A673 (cell line): ENCODE data around the gene PELI2. TPM values are rescaled to one million over a fixed set of nuclear protein-coding genes. Genes with fewer than 3 reads are reported as not detected.

Source experiments
- BruUV-seq: library from RNA; stranded (reverse); fragments of 400-500 nt; replicated peaks from 2 replicates; lab custom pipeline; 2021; lab: Mats Ljungman, UMichigan
- CTCF ChIA-PET: fragments of 300-600 bp; sonication (Branson Sonifier 250); formaldehyde crosslinking; loops from one replicate; lab custom pipeline; 2022; ENCODE audit warnings: antibody characterized with exemption; lab: Charles Lee
- POLR2A ChIA-PET: fragments of 300-600 bp; sonication (Branson Sonifier 250); formaldehyde crosslinking; loops from one replicate; lab custom pipeline; 2022; ENCODE audit warnings: antibody characterized with exemption; ENCODE audit not compliant: low non-redundant PET; lab: Charles Lee
- DNase-seq: peaks from one replicate; pipeline ENCODE4 v3.0.0-alpha.2; 2015; ENCODE audit warnings: low spot score
- H3K27ac ChIP-seq: fragments of 200-600 bp; sonication (generic); 2 replicates; pipeline ENCODE4 v1.5.1; 2016; ENCODE audit warnings: mixed run types, low read depth, mild to moderate bottlenecking, mixed read lengths, antibody characterized with exemption, low read length; ENCODE audit not compliant: poor library complexity, severe bottlenecking
- H3K27me3 ChIP-seq: fragments of 200-600 bp; sonication (generic); replicated peaks from 2 replicates; pipeline ENCODE4 v1.6.1; 2017; ENCODE audit warnings: mixed run types, low read depth, mild to moderate bottlenecking, mixed read lengths, antibody characterized with exemption, low read length; ENCODE audit not compliant: insufficient read depth, poor library complexity
- H3K36me3 ChIP-seq: fragments of 200-600 bp; sonication (generic); 2 replicates; pipeline ENCODE4 v1.6.1; 2016; ENCODE audit warnings: mixed run types, mild to moderate bottlenecking, mixed read lengths, antibody characterized with exemption, low read length; ENCODE audit not compliant: insufficient read depth, poor library complexity, severe bottlenecking
- H3K4me1 ChIP-seq: fragments of 200-600 bp; sonication (generic); 2 replicates; pipeline ENCODE4 v1.6.1; 2017; ENCODE audit warnings: mixed run types, mild to moderate bottlenecking, mixed read lengths, antibody characterized with exemption, low read length; ENCODE audit not compliant: insufficient read depth, poor library complexity, severe bottlenecking
- H3K4me3 ChIP-seq: fragments of 200-600 bp; sonication (generic); 2 replicates; pipeline ENCODE4 v1.5.1; 2016; ENCODE audit warnings: low read depth, mixed run types, mild to moderate bottlenecking, mixed read lengths, low read length; ENCODE audit not compliant: poor library complexity, severe bottlenecking
- H3K9me3 ChIP-seq: fragments of 200-600 bp; sonication (generic); 2 replicates; pipeline ENCODE4 v1.6.1; 2016; ENCODE audit warnings: mixed run types, low read depth, mild to moderate bottlenecking, mixed read lengths, antibody characterized with exemption, low read length; ENCODE audit not compliant: poor library complexity, severe bottlenecking
- EZH2 ChIP-seq: fragments of 200-600 bp; sonication (generic); IDR thresholded peaks from 2 replicates; pipeline ENCODE4 v1.6.1; 2017; ENCODE audit warnings: borderline replicate concordance, low read depth, mild to moderate bottlenecking, mixed read lengths, antibody characterized with exemption, low read length; ENCODE audit not compliant: poor library complexity, severe bottlenecking
- intact Hi-C: fragments of 100-400 bp; cut with micrococcal nuclease; formaldehyde crosslinking; loops from one replicate; pipeline ENCODE4 v1.10.0; 2022; ENCODE audit not compliant: unreplicated experiment
- total RNA-seq: library from RNA; stranded (reverse); gene quantifications from 2 replicates; pipeline ENCODE4 v1.2.3, GENCODE V29; 2021
- TF ChIP-seq, protein P1 (sequence below): fragments of 300-800, 200-600 bp; sonication (generic); conservative IDR thresholded peaks from 2 replicates; pipeline ENCODE4 v1.5.1; 2017; ENCODE audit warnings: low read depth, mild to moderate bottlenecking, antibody characterized with exemption, low read length, moderate library complexity, mixed read lengths

The PELI2 gene
- total RNA-seq, 1 experiment from 2014 or later = 5.5 TPM

- Histone ChIP-seq H3K4me3 (no peak overlapping the region), H3K27ac (no peak overlapping the region), H3K9me3 (no peaks in the 10 kb centered on the region), H3K36me3 (no peaks in the 10 kb centered on the region), H3K27me3 (no peaks in the 10 kb centered on the region), H3K4me1 (peaks cover 4% of the 10 kb centered on the region)
- no TSS peak for BruUV-seq
- ChIA-PET CTCF (no interaction called here), POLR2A (interaction anchor here (0.7 kb wide), 1 partner anchor 9 kb away, joined by 5 read pairs; no protein-coding TSS in a partner anchor)
- no peak for DNase-seq
- intact Hi-C loops = no loop called here
- TF ChIP-seq, protein P1, sequence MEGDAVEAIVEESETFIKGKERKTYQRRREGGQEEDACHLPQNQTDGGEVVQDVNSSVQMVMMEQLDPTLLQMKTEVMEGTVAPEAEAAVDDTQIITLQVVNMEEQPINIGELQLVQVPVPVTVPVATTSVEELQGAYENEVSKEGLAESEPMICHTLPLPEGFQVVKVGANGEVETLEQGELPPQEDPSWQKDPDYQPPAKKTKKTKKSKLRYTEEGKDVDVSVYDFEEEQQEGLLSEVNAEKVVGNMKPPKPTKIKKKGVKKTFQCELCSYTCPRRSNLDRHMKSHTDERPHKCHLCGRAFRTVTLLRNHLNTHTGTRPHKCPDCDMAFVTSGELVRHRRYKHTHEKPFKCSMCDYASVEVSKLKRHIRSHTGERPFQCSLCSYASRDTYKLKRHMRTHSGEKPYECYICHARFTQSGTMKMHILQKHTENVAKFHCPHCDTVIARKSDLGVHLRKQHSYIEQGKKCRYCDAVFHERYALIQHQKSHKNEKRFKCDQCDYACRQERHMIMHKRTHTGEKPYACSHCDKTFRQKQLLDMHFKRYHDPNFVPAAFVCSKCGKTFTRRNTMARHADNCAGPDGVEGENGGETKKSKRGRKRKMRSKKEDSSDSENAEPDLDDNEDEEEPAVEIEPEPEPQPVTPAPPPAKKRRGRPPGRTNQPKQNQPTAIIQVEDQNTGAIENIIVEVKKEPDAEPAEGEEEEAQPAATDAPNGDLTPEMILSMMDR = no peak
- TF ChIP-seq EZH2 = no peak
These were observed 24.1 kb downstream of the PELI2 start for GRCh38 chr14:56142314-56142713.

GRCh38 chr14:56143025-56143424 lies 24.8 kb downstream of the PELI2 start:
- no peaks in the 10 kb centered on the region for H3K27me3 ChIP-seq
- no peaks in the 10 kb centered on the region for H3K9me3 ChIP-seq
- no peaks in the 10 kb centered on the region for H3K4me1 ChIP-seq
- ChIA-PET CTCF (no interaction called here), POLR2A (interaction anchor here (0.7 kb wide), 1 partner anchor 8 kb away, joined by 5 read pairs; no protein-coding TSS in a partner anchor)
- BruUV-seq = no TSS peak
- DNase-seq = no peak
- H3K4me3 ChIP-seq = no peak overlapping the region
- no peaks in the 10 kb centered on the region for H3K36me3 ChIP-seq
- H3K27ac ChIP-seq = no peak overlapping the region
- intact Hi-C loops = no loop called here
- no peak for TF ChIP-seq EZH2
- TF ChIP-seq, protein P1 = no peak

DNA sequence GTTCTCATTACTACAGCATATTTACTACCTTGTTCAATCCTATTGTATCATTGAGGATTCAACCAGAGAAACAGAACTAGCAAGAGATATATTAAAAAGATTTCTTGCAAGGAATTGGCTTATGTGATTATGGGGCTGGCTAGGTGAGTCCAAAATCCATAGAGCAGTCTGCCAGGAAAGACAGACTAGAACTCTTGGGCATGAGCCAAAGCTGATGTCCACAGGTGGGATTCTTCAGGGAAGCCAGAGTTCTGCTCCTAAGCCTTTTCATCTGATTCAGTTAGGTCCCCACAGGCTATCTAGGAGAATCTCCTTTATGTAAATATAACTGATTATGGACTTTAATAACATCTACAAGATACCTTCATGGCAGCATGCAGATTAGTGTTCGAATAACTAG lies 26.0 kb downstream of the PELI2 start:
- Histone ChIP-seq H3K27ac (no peak overlapping the region), H3K4me3 (no peak overlapping the region), H3K4me1 (no peaks in the 10 kb centered on the region), H3K36me3 (no peaks in the 10 kb centered on the region), H3K9me3 (no peaks in the 10 kb centered on the region), H3K27me3 (no peaks in the 10 kb centered on the region)
- ChIA-PET POLR2A (no interaction called here), CTCF (no interaction called here)
- BruUV-seq = no TSS peak
- intact Hi-C loops = no loop called here
- no peak for TF ChIP-seq EZH2
- TF ChIP-seq, protein P1 = no peak
- no peak for DNase-seq
